GM12864 (cell line): Measurements from ENCODE around the gene PRICKLE2.

Source experiments
- DNase-seq: peaks from one replicate; pipeline ENCODE4 v3.0.0-alpha.2; 2011; ENCODE audit warnings: low read depth
- H3K4me3 ChIP-seq: 2 replicates; pipeline ENCODE4 v1.5.1; 2011; ENCODE audit warnings: mild to moderate bottlenecking, low read depth, low read length, control low read depth
- CTCF ChIP-seq: IDR thresholded peaks from 2 replicates; pipeline ENCODE4 v1.5.1; 2011; ENCODE audit warnings: low read depth, mild to moderate bottlenecking, moderate library complexity, low read length, control low read depth, inconsistent platforms; ENCODE audit errors: missing control alignments

Gene PRICKLE2

DNA sequence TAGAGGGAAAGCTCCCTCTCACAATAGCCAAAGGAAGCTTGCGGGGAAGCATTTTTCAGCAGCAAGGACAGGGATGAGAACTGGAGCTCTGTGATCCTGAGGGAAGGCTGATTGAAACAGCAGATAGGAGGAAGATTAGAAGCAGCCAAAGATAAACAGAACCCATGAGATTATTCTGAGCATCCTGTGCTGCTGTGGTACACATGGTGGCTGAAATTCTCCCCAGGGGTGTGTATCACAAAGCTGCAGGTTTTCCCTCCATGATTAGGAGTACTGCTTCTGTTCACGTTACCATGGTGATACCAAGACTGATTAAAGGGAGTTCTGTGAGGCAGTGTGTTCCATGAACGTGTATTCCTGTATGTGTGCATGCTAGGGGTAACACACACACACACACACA, 171.7 kb downstream of the PRICKLE2 start:
- H3K4me3 ChIP-seq, result no peak overlapping the region
- no peak for DNase-seq
- TF ChIP-seq CTCF, result no peak

- H3K4me3 ChIP-seq, result no peak overlapping the region
- TF ChIP-seq CTCF, result no peak
- no peak for DNase-seq
Measured at GRCh38 chr3:64053117-64053516, 172.1 kb downstream of the PRICKLE2 start.

DNA sequence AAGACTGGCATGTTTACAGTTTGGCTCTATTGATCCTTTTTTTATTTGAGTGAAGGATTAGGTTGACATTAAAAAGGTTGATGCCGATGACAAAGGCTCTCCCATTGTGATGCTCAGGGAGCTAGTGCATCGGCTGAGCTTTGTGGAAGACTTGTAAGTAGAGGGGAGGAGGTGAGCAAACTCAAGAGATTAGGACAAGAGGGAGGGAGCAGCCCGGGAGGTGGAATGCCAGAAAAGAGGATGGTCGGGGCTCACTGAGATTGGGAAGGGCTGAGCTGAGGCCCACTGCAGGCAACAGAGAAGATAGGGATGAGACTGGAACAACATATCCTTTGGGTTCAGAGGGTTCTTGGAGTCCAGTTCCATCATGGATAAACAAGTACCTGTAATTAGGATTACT, 175.4 kb downstream of the PRICKLE2 start:
- no peak for DNase-seq
- no peak for TF ChIP-seq CTCF
- H3K4me3 ChIP-seq, result no peak overlapping the region

DNA sequence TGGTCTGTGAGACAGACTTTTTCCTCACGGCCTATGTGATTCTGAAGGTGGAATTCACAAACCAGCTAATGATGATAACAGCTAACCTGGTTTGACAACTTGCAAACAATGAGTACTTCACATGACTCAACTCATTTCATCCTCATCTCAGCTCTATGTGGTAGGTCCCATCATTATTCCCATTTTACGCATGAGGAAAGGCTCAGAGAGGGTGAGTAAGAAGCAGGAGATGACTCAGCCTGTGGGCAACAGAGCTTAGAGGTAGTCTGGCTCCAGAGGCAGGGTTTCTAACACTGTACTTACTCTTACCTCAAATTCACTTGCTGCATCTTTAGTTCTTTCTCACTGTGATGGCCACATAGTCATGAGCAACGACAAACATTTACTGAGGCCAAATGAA, 176.1 kb downstream of the PRICKLE2 start:
- TF ChIP-seq CTCF, result no peak
- H3K4me3 ChIP-seq, result no peak overlapping the region
- no peak for DNase-seq

DNA sequence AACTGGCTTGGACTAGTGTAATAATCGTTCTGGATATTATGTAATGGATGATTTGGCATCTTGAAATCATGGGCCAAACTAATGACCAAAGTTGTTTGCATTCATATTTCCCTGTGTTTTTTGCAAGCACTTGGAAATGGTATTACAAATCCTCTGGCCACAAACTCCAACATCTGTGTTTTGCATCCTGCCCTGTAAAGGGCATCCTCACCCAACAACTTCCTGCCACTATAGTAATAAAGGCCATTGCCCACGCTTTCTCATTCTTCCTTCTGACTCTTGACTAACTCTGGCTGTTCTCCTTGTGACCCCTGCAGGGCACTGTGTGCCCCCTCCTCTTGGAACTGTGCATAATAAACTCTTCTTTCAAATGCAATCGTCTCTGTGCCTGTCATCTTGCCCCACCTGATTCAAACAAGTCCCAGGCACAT, 176.6 kb downstream of the PRICKLE2 start:
- DNase-seq, result no peak
- no peak for TF ChIP-seq CTCF
- no peak overlapping the region for H3K4me3 ChIP-seq

DNA sequence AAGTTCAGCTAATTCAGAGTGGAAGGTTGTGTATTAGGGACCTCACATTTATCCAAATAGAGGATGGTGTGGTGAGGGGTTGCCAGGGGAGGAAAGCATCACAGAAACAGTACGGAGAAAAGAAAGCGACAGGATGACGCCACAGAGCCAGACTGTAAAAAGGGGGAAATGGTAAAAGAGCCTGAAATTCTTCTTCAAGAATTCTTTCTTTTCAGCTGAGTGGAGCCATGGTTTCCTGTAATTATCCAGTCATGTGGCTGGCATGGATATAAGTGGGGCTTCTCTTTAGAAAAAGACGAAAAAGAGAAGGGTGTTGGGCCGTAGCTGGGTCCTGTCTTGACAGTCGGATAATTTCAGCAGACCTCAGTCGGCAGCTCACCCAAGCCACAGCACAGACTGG, 177.5 kb downstream of the PRICKLE2 start:
- DNase-seq, result no peak
- H3K4me3 ChIP-seq, result no peak overlapping the region
- TF ChIP-seq CTCF, result no peak

DNA sequence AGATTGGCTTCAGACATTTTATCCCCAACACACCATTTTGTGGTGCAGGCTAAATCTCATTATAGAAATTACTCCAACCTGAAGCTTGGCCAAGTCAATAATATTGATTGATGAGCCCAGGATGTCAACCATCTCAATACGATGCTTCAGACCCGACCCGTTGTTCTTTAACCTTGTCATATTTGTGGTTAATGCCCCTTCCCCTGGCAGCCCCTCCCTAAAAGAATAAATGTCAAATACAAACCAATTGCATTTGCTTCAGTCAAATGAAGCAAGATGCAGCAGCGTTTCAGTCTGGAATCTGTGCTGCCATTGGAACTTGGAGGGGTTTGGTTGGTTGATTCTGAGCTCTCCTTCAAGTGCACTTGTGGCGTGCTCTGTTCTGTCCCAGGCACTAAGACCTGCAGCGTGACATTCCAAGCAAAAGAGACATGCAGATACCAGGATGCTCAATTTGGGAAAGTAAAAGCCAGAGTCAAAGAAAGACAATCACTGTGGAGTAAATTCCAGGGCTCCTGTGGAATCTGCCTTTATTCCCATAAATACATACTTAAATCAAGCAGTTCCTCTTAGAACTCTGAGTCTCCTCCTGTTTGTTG, 178.2 kb downstream of the PRICKLE2 start:
- H3K4me3 ChIP-seq, result no peak overlapping the region
- DNase-seq, result no peak
- TF ChIP-seq CTCF, result no peak
